HepG2 (cell line): ENCODE results near the gene CCDC201. TPM values are rescaled to one million over a fixed set of nuclear protein-coding genes. Genes with fewer than 3 reads are reported as not detected.

Experiments used
- BCL6 ChIP-seq: IDR thresholded peaks from 2 replicates; pipeline ENCODE4 v1.6.1; 2016; ENCODE audit warnings: missing genetic modification reagents, missing compliant biosample characterization
- CCDC6 ChIP-seq: sonication (generic); formaldehyde crosslinking; IDR thresholded peaks from 2 replicates; pipeline ENCODE4 v1.8.1; 2022; ENCODE audit warnings: mild to moderate bottlenecking, missing genetic modification reagents, moderate library complexity
- ESRRA ChIP-seq: sonication (generic); formaldehyde crosslinking; IDR thresholded peaks from 2 replicates; pipeline ENCODE4 v1.5.1; 2020; ENCODE audit warnings: mild to moderate bottlenecking, low read depth, missing genetic modification reagents
- FOXO1 ChIP-seq: sonication (generic); formaldehyde crosslinking; IDR thresholded peaks from 2 replicates; pipeline ENCODE4 v1.4.0; 2020; ENCODE audit warnings: missing genetic modification reagents
- FOXP1 ChIP-seq, 2 experiments: fragments of 450-650 bp in 1 of 2; IDR thresholded peaks; 2 replicates each; pipeline ENCODE4 v1.6.1; 2017 to 2018; ENCODE audit warnings: antibody characterized with exemption in 1 of 2
- IKZF1 ChIP-seq: fragments of 450-650 bp; IDR thresholded peaks from 2 replicates; pipeline ENCODE4 v1.7.1; 2016
- MIXL1 ChIP-seq: IDR thresholded peaks from 2 replicates; pipeline ENCODE4 v1.6.1; 2016
- MXI1 ChIP-seq: IDR thresholded peaks from 3 replicates; pipeline ENCODE4 v1.6.1; 2012; ENCODE audit warnings: low read depth, low read length, inconsistent platforms, borderline replicate concordance
- POGZ ChIP-seq: sonication (generic); formaldehyde crosslinking; IDR thresholded peaks from 2 replicates; pipeline ENCODE4 v1.4.0; 2020; ENCODE audit warnings: mild to moderate bottlenecking, missing genetic modification reagents
- SETDB1 ChIP-seq: sonication (generic); formaldehyde crosslinking; IDR thresholded peaks from 2 replicates; pipeline ENCODE4 v1.5.1; 2020; ENCODE audit warnings: missing genetic modification reagents, mild to moderate bottlenecking, borderline replicate concordance
- SMAD3 ChIP-seq: sonication (generic); formaldehyde crosslinking; IDR thresholded peaks from 2 replicates; pipeline ENCODE4 v1.4.0; 2020; ENCODE audit warnings: missing genetic modification reagents
- SOX13 ChIP-seq, 3 experiments: fragments of 450-650 bp in 1 of 3; sonication (generic) in 1 of 3; formaldehyde crosslinking in 1 of 3; IDR thresholded peaks in 2 of 3; conservative IDR thresholded peaks in 1 of 3; 2 replicates each; pipeline versions ENCODE4 v1.5.0 to v1.6.1; 2016 to 2020; ENCODE audit warnings: antibody characterized with exemption in 1 of 3, mild to moderate bottlenecking in 1 of 3, missing compliant biosample characterization in 1 of 3, missing genetic modification reagents in 1 of 3, moderate library complexity in 1 of 3
- TOPORS ChIP-seq: sonication (generic); formaldehyde crosslinking; IDR thresholded peaks from 2 replicates; pipeline ENCODE4 v1.8.0; 2023; ENCODE audit warnings: mild to moderate bottlenecking, missing genetic modification reagents
- ZNF143 ChIP-seq: sonication (generic); formaldehyde crosslinking; IDR thresholded peaks from 2 replicates; pipeline ENCODE4 v1.4.0; 2020; ENCODE audit warnings: missing genetic modification reagents
- ZNF160 ChIP-seq: sonication (generic); formaldehyde crosslinking; IDR thresholded peaks from 2 replicates; pipeline ENCODE4 v1.8.0; 2022; ENCODE audit warnings: mild to moderate bottlenecking, inconsistent platforms, missing genetic modification reagents
- ZNF441 ChIP-seq: sonication (generic); formaldehyde crosslinking; IDR thresholded peaks from 2 replicates; pipeline ENCODE4 v1.7.0; 2021; ENCODE audit warnings: missing genetic modification reagents, borderline replicate concordance
- ZNF468 ChIP-seq: sonication (generic); formaldehyde crosslinking; IDR thresholded peaks from 2 replicates; pipeline ENCODE4 v1.8.0; 2022; ENCODE audit warnings: mild to moderate bottlenecking, moderate library complexity, missing genetic modification reagents
- ZNF7 ChIP-seq: IDR thresholded peaks from 2 replicates; pipeline ENCODE4 v1.6.1; 2016; ENCODE audit warnings: missing biosample characterization, missing genetic modification reagents
- ZNF709 ChIP-seq: sonication (generic); formaldehyde crosslinking; IDR thresholded peaks from 2 replicates; pipeline ENCODE4 v1.5.0; 2020; ENCODE audit warnings: mild to moderate bottlenecking, missing genetic modification reagents
- ZNF850 ChIP-seq: sonication (generic); formaldehyde crosslinking; conservative IDR thresholded peaks from 2 replicates; pipeline ENCODE4 v1.9.0; 2021; ENCODE audit warnings: mild to moderate bottlenecking, missing genetic modification reagents
- ZSCAN25 ChIP-seq: sonication (generic); formaldehyde crosslinking; IDR thresholded peaks from 2 replicates; pipeline ENCODE4 v1.8.0; 2022; ENCODE audit warnings: mild to moderate bottlenecking, missing genetic modification reagents
- polyA plus RNA-seq, 8 experiments: library from polyadenylated mRNA; depleted of rRNA in 3 of 8; stranded (reverse) in 7 of 8; unstranded in 1 of 8; fragments of >200 nt; fragmentation: Illumina TruSeq in 4 of 8; extraction: Trizol in 4 of 8; gene quantifications; 2 replicates each; pipeline versions ENCODE4 v1.2.1 to v1.2.3, GENCODE V29; 2011 to 2016; ENCODE audit warnings: low read depth in 4 of 8, missing spikeins in 1 of 8, mixed read lengths in 1 of 8; ENCODE audit not compliant: insufficient read depth in 1 of 8
- total RNA-seq, 5 experiments: library from RNA; depleted of rRNA; stranded (reverse); fragments of >200 nt; fragmentation: Illumina TruSeq; extraction: Trizol; gene quantifications; 2 replicates each; pipeline ENCODE4 v1.2.3, GENCODE V29; 2016; ENCODE audit warnings: low read depth in 1 of 5
- TF ChIP-seq, protein P1 (sequence below): sonication (generic); formaldehyde crosslinking; IDR thresholded peaks from 2 replicates; pipeline ENCODE4 v1.5.0; 2020; ENCODE audit warnings: mild to moderate bottlenecking, missing genetic modification reagents
- TF ChIP-seq, protein P2 (sequence below): sonication (generic); formaldehyde crosslinking; IDR thresholded peaks from 2 replicates; pipeline ENCODE4 v1.4.0; 2020; ENCODE audit warnings: mild to moderate bottlenecking, low read depth, missing genetic modification reagents
- TF ChIP-seq, protein P3 (sequence below): sonication (generic); formaldehyde crosslinking; IDR thresholded peaks from 2 replicates; pipeline ENCODE4 v1.4.0; 2020; ENCODE audit warnings: mild to moderate bottlenecking, missing genetic modification reagents
- TF ChIP-seq, protein P4 (sequence below): sonication (generic); formaldehyde crosslinking; IDR thresholded peaks from 2 replicates; pipeline ENCODE4 v1.9.0; 2022; ENCODE audit warnings: missing genetic modification reagents, mild to moderate bottlenecking, borderline replicate concordance
- TF ChIP-seq, protein P5 (sequence below): sonication (generic); formaldehyde crosslinking; IDR thresholded peaks from 2 replicates; pipeline ENCODE4 v1.5.1; 2020; ENCODE audit warnings: missing genetic modification reagents, mild to moderate bottlenecking, borderline replicate concordance

CCDC201 gene
- total and polyA plus RNA-seq, 2 of the 13 experiments (the other 11 are each of a cell fraction or from before 2014, with no cell fraction given) = 0.92 TPM; not detected in 1

DNA sequence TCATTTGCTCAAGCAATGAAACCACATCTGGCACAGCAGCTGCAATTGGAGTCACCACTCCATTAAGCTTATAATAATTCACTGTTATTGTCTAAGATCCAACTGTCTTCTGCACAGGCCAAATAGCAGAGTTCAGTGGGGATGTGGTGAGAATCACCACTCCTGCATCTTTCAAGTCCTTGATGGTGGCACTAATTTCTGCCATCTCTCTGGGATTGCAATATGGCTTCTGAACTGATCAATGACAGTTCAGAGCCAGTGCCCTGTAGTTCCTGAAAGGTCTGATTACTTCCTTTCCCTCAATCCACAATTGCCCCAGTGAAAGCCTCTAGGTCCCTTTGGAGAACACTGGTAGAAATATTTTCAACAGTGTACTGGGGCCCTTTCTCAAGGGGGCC, 21.8 kb upstream of the CCDC201 start (continued):
- TF ChIP-seq ZNF143 = no peak
- no peak for TF ChIP-seq ESRRA (CRISPR knock-in tag)
- no peak for TF ChIP-seq POGZ (CRISPR knock-in tag)
- TF ChIP-seq SOX13 (IDR thresholded peaks at IDR 0.05) = no peak
- no peak for TF ChIP-seq SOX13 (CRISPR knock-in tag; conservative IDR thresholded peaks at IDR 0.05 in 1 of 2, IDR thresholded peaks at IDR 0.05 in 1 of 2)
- TF ChIP-seq, protein P1, sequence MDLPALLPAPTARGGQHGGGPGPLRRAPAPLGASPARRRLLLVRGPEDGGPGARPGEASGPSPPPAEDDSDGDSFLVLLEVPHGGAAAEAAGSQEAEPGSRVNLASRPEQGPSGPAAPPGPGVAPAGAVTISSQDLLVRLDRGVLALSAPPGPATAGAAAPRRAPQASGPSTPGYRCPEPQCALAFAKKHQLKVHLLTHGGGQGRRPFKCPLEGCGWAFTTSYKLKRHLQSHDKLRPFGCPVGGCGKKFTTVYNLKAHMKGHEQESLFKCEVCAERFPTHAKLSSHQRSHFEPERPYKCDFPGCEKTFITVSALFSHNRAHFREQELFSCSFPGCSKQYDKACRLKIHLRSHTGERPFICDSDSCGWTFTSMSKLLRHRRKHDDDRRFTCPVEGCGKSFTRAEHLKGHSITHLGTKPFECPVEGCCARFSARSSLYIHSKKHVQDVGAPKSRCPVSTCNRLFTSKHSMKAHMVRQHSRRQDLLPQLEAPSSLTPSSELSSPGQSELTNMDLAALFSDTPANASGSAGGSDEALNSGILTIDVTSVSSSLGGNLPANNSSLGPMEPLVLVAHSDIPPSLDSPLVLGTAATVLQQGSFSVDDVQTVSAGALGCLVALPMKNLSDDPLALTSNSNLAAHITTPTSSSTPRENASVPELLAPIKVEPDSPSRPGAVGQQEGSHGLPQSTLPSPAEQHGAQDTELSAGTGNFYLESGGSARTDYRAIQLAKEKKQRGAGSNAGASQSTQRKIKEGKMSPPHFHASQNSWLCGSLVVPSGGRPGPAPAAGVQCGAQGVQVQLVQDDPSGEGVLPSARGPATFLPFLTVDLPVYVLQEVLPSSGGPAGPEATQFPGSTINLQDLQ (CRISPR knock-in tag) = no peak
- TF ChIP-seq ZNF468 (CRISPR knock-in tag) = no peak
- no peak for TF ChIP-seq FOXO1 (CRISPR knock-in tag)
- TF ChIP-seq IKZF1 = no peak
- TF ChIP-seq ZNF7 (CRISPR knock-in tag) = no peak
- TF ChIP-seq, protein P2, sequence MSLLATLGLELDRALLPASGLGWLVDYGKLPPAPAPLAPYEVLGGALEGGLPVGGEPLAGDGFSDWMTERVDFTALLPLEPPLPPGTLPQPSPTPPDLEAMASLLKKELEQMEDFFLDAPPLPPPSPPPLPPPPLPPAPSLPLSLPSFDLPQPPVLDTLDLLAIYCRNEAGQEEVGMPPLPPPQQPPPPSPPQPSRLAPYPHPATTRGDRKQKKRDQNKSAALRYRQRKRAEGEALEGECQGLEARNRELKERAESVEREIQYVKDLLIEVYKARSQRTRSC (CRISPR knock-in tag) = no peak
- 0 out of 2 replicates have a peak, but pooled peaks have one; percentile 3 for TF ChIP-seq ZSCAN25 (CRISPR knock-in tag)
- TF ChIP-seq SETDB1 (CRISPR knock-in tag) = no peak
- TF ChIP-seq FOXP1 (IDR thresholded peaks at IDR 0.05) = no peak
- no peak for TF ChIP-seq FOXP1 (CRISPR knock-in tag; IDR thresholded peaks at IDR 0.05)
- TF ChIP-seq, protein P3, sequence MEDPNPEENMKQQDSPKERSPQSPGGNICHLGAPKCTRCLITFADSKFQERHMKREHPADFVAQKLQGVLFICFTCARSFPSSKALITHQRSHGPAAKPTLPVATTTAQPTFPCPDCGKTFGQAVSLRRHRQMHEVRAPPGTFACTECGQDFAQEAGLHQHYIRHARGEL = no peak
- TF ChIP-seq CCDC6 (CRISPR knock-in tag) = no peak
- no peak for TF ChIP-seq ZNF160 (CRISPR knock-in tag)
- TF ChIP-seq BCL6 (CRISPR knock-in tag) = peak; percentile 7; the same call in 1 of the 2 replicates
- TF ChIP-seq ZNF709 = no peak
- TF ChIP-seq, protein P4, sequence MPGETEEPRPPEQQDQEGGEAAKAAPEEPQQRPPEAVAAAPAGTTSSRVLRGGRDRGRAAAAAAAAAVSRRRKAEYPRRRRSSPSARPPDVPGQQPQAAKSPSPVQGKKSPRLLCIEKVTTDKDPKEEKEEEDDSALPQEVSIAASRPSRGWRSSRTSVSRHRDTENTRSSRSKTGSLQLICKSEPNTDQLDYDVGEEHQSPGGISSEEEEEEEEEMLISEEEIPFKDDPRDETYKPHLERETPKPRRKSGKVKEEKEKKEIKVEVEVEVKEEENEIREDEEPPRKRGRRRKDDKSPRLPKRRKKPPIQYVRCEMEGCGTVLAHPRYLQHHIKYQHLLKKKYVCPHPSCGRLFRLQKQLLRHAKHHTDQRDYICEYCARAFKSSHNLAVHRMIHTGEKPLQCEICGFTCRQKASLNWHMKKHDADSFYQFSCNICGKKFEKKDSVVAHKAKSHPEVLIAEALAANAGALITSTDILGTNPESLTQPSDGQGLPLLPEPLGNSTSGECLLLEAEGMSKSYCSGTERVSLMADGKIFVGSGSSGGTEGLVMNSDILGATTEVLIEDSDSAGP (CRISPR knock-in tag) = no peak
- TF ChIP-seq ZNF850 (CRISPR knock-in tag) = 0 out of 2 replicates have a peak, but pooled peaks have one; percentile 36
- TF ChIP-seq SMAD3 (CRISPR knock-in tag) = no peak
- TF ChIP-seq MXI1 = no peak
- no peak for TF ChIP-seq MIXL1 (CRISPR knock-in tag)
- TF ChIP-seq, protein P5, sequence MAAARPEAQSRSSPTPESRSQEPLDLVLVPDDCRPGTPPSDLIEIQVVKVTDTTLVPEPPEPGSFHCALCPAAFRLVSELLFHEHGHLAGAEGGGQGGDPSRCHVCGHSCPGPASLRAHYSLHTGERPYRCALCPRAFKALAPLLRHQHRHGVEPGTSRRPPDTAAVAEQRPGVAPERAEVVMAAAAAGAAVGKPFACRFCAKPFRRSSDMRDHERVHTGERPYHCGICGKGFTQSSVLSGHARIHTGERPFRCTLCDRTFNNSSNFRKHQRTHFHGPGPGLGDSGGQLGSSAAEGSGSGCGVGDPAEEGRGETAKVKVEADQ = peak; percentile 38; the same call in 1 of the 2 replicates
- no peak for TF ChIP-seq TOPORS (CRISPR knock-in tag)
- TF ChIP-seq ZNF441 (CRISPR knock-in tag) = peak; percentile 26; the same call in 1 of the 2 replicates
